ACHN (cell line): ENCODE results near the gene IFI16.
"Not testable (repeated sequence)": the region's sequence is repeated elsewhere in the genome, so short reads cannot be mapped to it uniquely, and the experiment has no call there.

Source experiments
- DNase-seq: peaks from one replicate; pipeline ENCODE4 v3.0.0-alpha.2; 2015
- in situ Hi-C: cut with HindIII; loops from 2 replicates; pipeline ENCODE4 v1.10.0; 2017; ENCODE audit warnings: low sequenced_read_pairs, low pct_ligation_motif_present, low pct_unique_long_range_greater_than_20kb

Gene IFI16

GRCh38 chr1:159005161-159005560 lies 4.5 kb upstream of the IFI16 start:
- in situ Hi-C loops: no loop called here
- DNase-seq: no peak

- in situ Hi-C loops: no loop called here
- no peak for DNase-seq
These were observed 4.0 kb upstream of the IFI16 start for GRCh38 chr1:159005676-159006075.

GRCh38 chr1:159006210-159006807 lies 3.4 kb upstream of the IFI16 start:
- in situ Hi-C loops, DNase-seq: not testable (repeated sequence)

- DNase-seq: no peak
- in situ Hi-C loops: no loop called here
These were observed 2.0 kb upstream of the IFI16 start for GRCh38 chr1:159007726-159008125.

GRCh38 chr1:159008744-159009188 lies 941 bp upstream of the IFI16 start:
- in situ Hi-C loops: no loop called here
- DNase-seq: no peak

- in situ Hi-C loops: no loop called here
- no peak for DNase-seq
These were observed 420 bp upstream of the IFI16 start for GRCh38 chr1:159009287-159009686.

- in situ Hi-C loops: no loop called here
These were observed 684 bp downstream of the IFI16 start for GRCh38 chr1:159010391-159010790.

GRCh38 chr1:159011001-159011400 lies 1.3 kb downstream of the IFI16 start:
- in situ Hi-C loops, DNase-seq: not testable (repeated sequence)

More at GRCh38 chr1:159010391-159010790, 684 bp downstream of the IFI16 start:
- peak; percentile 27 for DNase-seq

GRCh38 chr1:159011751-159012150 lies 2.0 kb downstream of the IFI16 start:
- no peak for DNase-seq
- in situ Hi-C loops: no loop called here

GRCh38 chr1:159012495-159012894 lies 2.8 kb downstream of the IFI16 start:
- DNase-seq: peak; percentile 15
- in situ Hi-C loops: no loop called here

- in situ Hi-C loops: no loop called here
- DNase-seq: no peak
These were observed 4.4 kb downstream of the IFI16 start for GRCh38 chr1:159014003-159014571.

GRCh38 chr1:159014851-159015250 lies 5.1 kb downstream of the IFI16 start:
- DNase-seq: no peak
- in situ Hi-C loops: no loop called here

GRCh38 chr1:159015440-159015909 lies 5.8 kb downstream of the IFI16 start:
- peak; percentile 91 for DNase-seq
- in situ Hi-C loops: no loop called here

GRCh38 chr1:159023723-159024122 lies 14.0 kb downstream of the IFI16 start:
- no peak for DNase-seq
- in situ Hi-C loops: no loop called here

GRCh38 chr1:159025043-159025442 lies 15.3 kb downstream of the IFI16 start:
- in situ Hi-C loops: no loop called here
- no peak for DNase-seq

- DNase-seq, in situ Hi-C loops: not testable (repeated sequence)
These were observed 17.1 kb downstream of the IFI16 start for GRCh38 chr1:159026841-159027240.

GRCh38 chr1:159030311-159030710 lies 20.6 kb downstream of the IFI16 start:
- in situ Hi-C loops: no loop called here
- no peak for DNase-seq

GRCh38 chr1:159030877-159031447 lies 21.3 kb downstream of the IFI16 start:
- DNase-seq: no peak
- in situ Hi-C loops: no loop called here

- no peak for DNase-seq
- in situ Hi-C loops: no loop called here
These were observed 30.5 kb downstream of the IFI16 start for GRCh38 chr1:159040206-159040605.
